WTC11 (cell line): Measurements from ENCODE around the gene PEAR1. TPM values are rescaled to one million over a fixed set of nuclear protein-coding genes. Genes with fewer than 3 reads are reported as not detected.

Source experiments
- ATAC-seq: fragments of 200-7000 bp; cut with Tn5 transposase; 2 replicates; pipeline ENCODE4 v1.10.0; 2021; ENCODE audit warnings: mild to moderate bottlenecking, moderate library complexity
- CTCF ChIA-PET: fragments of 300-600 bp; sonication (Branson Sonifier 250); formaldehyde crosslinking; loops from one replicate; lab custom pipeline; 2021; ENCODE audit warnings: antibody characterized with exemption; lab: Charles Lee
- POLR2A ChIA-PET: fragments of 350-600 bp; sonication (Branson Sonifier 250); formaldehyde crosslinking; loops from one replicate; lab custom pipeline; 2021; ENCODE audit warnings: antibody characterized with exemption; lab: Charles Lee
- DNase-seq: peaks from one replicate; pipeline ENCODE4 v3.0.0; 2021; ENCODE audit warnings: low spot score
- H3K27ac Mint-ChIP-seq: 2 replicates; pipeline ENCODE4 v1.8.0; 2021; ENCODE audit warnings: mixed read lengths
- H3K27me3 Mint-ChIP-seq: 2 replicates; pipeline ENCODE4 v1.8.0; 2021; ENCODE audit warnings: low read depth, mild to moderate bottlenecking, moderate library complexity, mixed read lengths
- H3K36me3 Mint-ChIP-seq: 2 replicates; pipeline ENCODE4 v1.8.0; 2021; ENCODE audit warnings: mixed read lengths
- H3K4me1 Mint-ChIP-seq: 2 replicates; pipeline ENCODE4 v1.8.0; 2022; ENCODE audit warnings: mixed read lengths
- H3K4me3 Mint-ChIP-seq: 2 replicates; pipeline ENCODE4 v1.8.0; 2021; ENCODE audit warnings: mild to moderate bottlenecking, moderate library complexity, mixed read lengths
- H3K9me3 Mint-ChIP-seq: 2 replicates; pipeline ENCODE4 v1.8.0; 2021; ENCODE audit warnings: mixed read lengths
- ATF2 ChIP-seq: sonication (generic); formaldehyde crosslinking; IDR thresholded peaks from 2 replicates; pipeline ENCODE4 v1.8.1; 2022; ENCODE audit warnings: low read depth, missing genetic modification reagents, borderline replicate concordance
- GTF2I ChIP-seq: fragments of 250-450 bp; sonication (Bioruptor Pico); conservative IDR thresholded peaks from 2 replicates; pipeline ENCODE4 v1.4.0; 2021; ENCODE audit warnings: mild to moderate bottlenecking
- IRF2 ChIP-seq: sonication (generic); formaldehyde crosslinking; IDR thresholded peaks from 2 replicates; pipeline ENCODE4 v1.8.0; 2022; ENCODE audit warnings: low read depth, missing genetic modification reagents, borderline replicate concordance
- JUN ChIP-seq: sonication (generic); formaldehyde crosslinking; IDR thresholded peaks from 2 replicates; pipeline ENCODE4 v1.8.0; 2023; ENCODE audit warnings: mild to moderate bottlenecking, missing genetic modification reagents
- OVOL2 ChIP-seq: fragments of 250-450 bp; sonication (Bioruptor Pico); IDR thresholded peaks from 2 replicates; pipeline ENCODE4 v1.9.0; 2021; ENCODE audit warnings: mild to moderate bottlenecking, borderline replicate concordance
- PRRX2 ChIP-seq: fragments of 250-450 bp; sonication (Bioruptor Pico); IDR thresholded peaks from 2 replicates; pipeline ENCODE4 v1.8.0; 2021; ENCODE audit warnings: mild to moderate bottlenecking
- STAT6 ChIP-seq: sonication (generic); formaldehyde crosslinking; conservative IDR thresholded peaks from 2 replicates; pipeline ENCODE4 v1.8.1; 2023; ENCODE audit warnings: mild to moderate bottlenecking, low read depth, missing genetic modification reagents, moderate library complexity
- TCF7 ChIP-seq: sonication (generic); formaldehyde crosslinking; IDR thresholded peaks from 2 replicates; pipeline ENCODE4 v1.8.0; 2022; ENCODE audit warnings: mild to moderate bottlenecking, low read depth, missing genetic modification reagents, moderate library complexity
- ZBTB43 ChIP-seq: sonication (generic); formaldehyde crosslinking; IDR thresholded peaks from 2 replicates; pipeline ENCODE4 v1.8.1; 2023; ENCODE audit warnings: mild to moderate bottlenecking, missing genetic modification reagents
- ZMAT4 ChIP-seq: fragments of 250-450 bp; sonication (Bioruptor Pico); IDR thresholded peaks from 2 replicates; pipeline ENCODE4 v1.9.0; 2021; ENCODE audit warnings: mild to moderate bottlenecking
- ZNF219 ChIP-seq: sonication (generic); formaldehyde crosslinking; IDR thresholded peaks from 2 replicates; pipeline ENCODE4 v1.8.0; 2023; ENCODE audit warnings: missing genetic modification reagents, mild to moderate bottlenecking, borderline replicate concordance
- ZNF317 ChIP-seq: sonication (generic); formaldehyde crosslinking; IDR thresholded peaks from 2 replicates; pipeline ENCODE4 v1.8.1; 2023; ENCODE audit warnings: low read depth, mild to moderate bottlenecking, moderate library complexity, missing genetic modification reagents, borderline replicate concordance
- ZNF416 ChIP-seq: fragments of 250-450 bp; sonication (Bioruptor Pico); IDR thresholded peaks from 2 replicates; pipeline ENCODE4 v1.9.0; 2021; ENCODE audit warnings: mild to moderate bottlenecking, inconsistent platforms
- ZNF423 ChIP-seq: fragments of 250-450 bp; sonication (Bioruptor Pico); IDR thresholded peaks from 2 replicates; pipeline ENCODE4 v2.1.2; 2022; ENCODE audit warnings: mild to moderate bottlenecking, moderate library complexity
- ZNF671 ChIP-seq: fragments of 250-450 bp; sonication (Bioruptor Pico); IDR thresholded peaks from 2 replicates; pipeline ENCODE4 v1.8.0; 2021; ENCODE audit warnings: mild to moderate bottlenecking
- ZSCAN18 ChIP-seq: fragments of 250-450 bp; sonication (Bioruptor Pico); IDR thresholded peaks from 2 replicates; pipeline ENCODE4 v2.1.2; 2022; ENCODE audit warnings: mild to moderate bottlenecking, moderate library complexity
- total RNA-seq: library from RNA; stranded (reverse); gene quantifications from 3 replicates; pipeline ENCODE4 v1.2.3, GENCODE V29; 2021

The PEAR1 gene
- total RNA-seq, 1 experiment from 2014 or later, result 1.6 TPM

GRCh38 chr1:156858959-156859522 is 34.5 kb upstream of the PEAR1 start, which contains the start of gene INSRR:
Gene INSRR (minus strand): TSS chr1:156859117. CDS start chr1:156858621, 496 bp downstream.
- H3K9me3 Mint-ChIP-seq, result no peaks in the 10 kb centered on the region
- H3K27ac Mint-ChIP-seq, result no peak within 1 kb of the TSS
- DNase-seq, result no peak
- peaks cover 10% of the 10 kb centered on the region for H3K4me1 Mint-ChIP-seq
- H3K36me3 Mint-ChIP-seq, result no peaks in the 10 kb centered on the region
- POLR2A ChIA-PET, result interaction anchor here (1.0 to 1.9 kb wide), 3 partner anchors 9 to 170 kb away, joined by 3 to 5 read pairs (median 4); no protein-coding TSS in a partner anchor
- TF ChIP-seq GTF2I (CRISPR knock-in tag) (peak; percentile 61; the same call in 1 of the 2 replicates), ZBTB43 (CRISPR knock-in tag) (no peak)
- TF ChIP-seq, all 79 proteins: peak for 1
- peak; percentile 7 for ATAC-seq
- Mint-ChIP-seq H3K27me3 (peaks cover 90% of the 10 kb centered on the region), H3K4me3 (peak within 1 kb of the TSS; percentile 89)
- CTCF ChIA-PET, result interaction anchor here (0.7 to 9.9 kb wide), 45 partner anchors 10 to 239 kb away, joined by 3 to 211 read pairs (median 9); partner anchors contain the start of genes CRABP2, ISG20L2, LRRC71 and METTL25B

GRCh38 chr1:156859523-156860112 is 33.9 kb upstream of the PEAR1 start:
- Mint-ChIP-seq H3K27me3 (peaks cover 90% of the 10 kb centered on the region), H3K9me3 (no peaks in the 10 kb centered on the region), H3K4me1 (peaks cover 10% of the 10 kb centered on the region), H3K4me3 (peak overlapping the region; percentile 89), H3K27ac (no peak overlapping the region), H3K36me3 (no peaks in the 10 kb centered on the region)
- TF ChIP-seq PRRX2 (CRISPR knock-in tag) (no peak), STAT6 (no peak), TCF7 (no peak), JUN (no peak), ZNF416 (CRISPR knock-in tag) (no peak), ATF2 (CRISPR knock-in tag) (no peak), ZNF671 (CRISPR knock-in tag) (no peak), ZNF423 (no peak), IRF2 (CRISPR knock-in tag) (no peak), OVOL2 (CRISPR knock-in tag) (no peak), ZMAT4 (CRISPR knock-in tag) (no peak), ZSCAN18 (CRISPR knock-in tag) (no peak), ZNF317 (CRISPR knock-in tag) (no peak), ZNF219 (CRISPR knock-in tag) (no peak)
- CTCF ChIA-PET, result interaction anchor here (0.6 to 9.9 kb wide), 56 partner anchors 10 to 239 kb away, joined by 3 to 211 read pairs (median 8); partner anchors contain the start of genes CRABP2, HDGF, ISG20L2 and LRRC71
- peak; percentile 26 for ATAC-seq
- no peak for DNase-seq
- POLR2A ChIA-PET, result interaction anchor here (0.7 to 1.9 kb wide), 7 partner anchors 10 to 170 kb away, joined by 3 to 8 read pairs (median 4); partner anchors contain the start of gene PRCC
